Loucy (cell line): Measurements from ENCODE around the gene ZNF714.

Experiments
- H2AFZ ChIP-seq: fragments of 200-600 bp; sonication (generic); 2 replicates; pipeline ENCODE4 v1.6.0; 2016; ENCODE audit warnings: antibody characterized with exemption, mild to moderate bottlenecking, low read length, moderate library complexity
- H3F3A ChIP-seq: fragments of 200-600 bp; 2 replicates; pipeline ENCODE4 v1.6.0; 2016; ENCODE audit warnings: antibody characterized with exemption, low read depth, mild to moderate bottlenecking
- H3K27me3 ChIP-seq: fragments of 200-600 bp; sonication (generic); 2 replicates; pipeline ENCODE4 v1.6.1; 2014; ENCODE audit warnings: low read length, mild to moderate bottlenecking; ENCODE audit not compliant: insufficient read depth, poor library complexity, severe bottlenecking
- H3K36me3 ChIP-seq: fragments of 200-600 bp; sonication (generic); 2 replicates; pipeline ENCODE4 v1.6.1; 2016; ENCODE audit warnings: low read length; ENCODE audit not compliant: insufficient read depth
- H3K4me1 ChIP-seq: fragments of 200-600 bp; sonication (generic); 2 replicates; pipeline ENCODE4 v1.5.1; 2014; ENCODE audit warnings: low read length, mild to moderate bottlenecking; ENCODE audit not compliant: insufficient read depth, poor library complexity, severe bottlenecking
- H3K4me2 ChIP-seq: fragments of 200-600 bp; sonication (generic); 2 replicates; pipeline ENCODE4 v1.6.0; 2014; ENCODE audit warnings: antibody characterized with exemption, low read length, low read depth, mild to moderate bottlenecking; ENCODE audit not compliant: poor library complexity, severe bottlenecking
- H3K4me3 ChIP-seq: fragments of 200-600 bp; sonication (generic); 2 replicates; pipeline ENCODE4 v1.5.1; 2014; ENCODE audit warnings: low read length, mild to moderate bottlenecking, mixed read lengths; ENCODE audit not compliant: poor library complexity, severe bottlenecking
- H3K79me2 ChIP-seq: fragments of 200-600 bp; sonication (generic); 2 replicates; pipeline ENCODE4 v1.6.1; 2014; ENCODE audit warnings: low read length; ENCODE audit not compliant: insufficient read depth
- H3K9ac ChIP-seq: fragments of 200-600 bp; sonication (generic); 2 replicates; pipeline ENCODE4 v1.6.0; 2014; ENCODE audit warnings: mild to moderate bottlenecking, low read depth, low read length, moderate library complexity; ENCODE audit not compliant: poor library complexity, severe bottlenecking
- H3K9me2 ChIP-seq: fragments of 200-600 bp; sonication (generic); replicated peaks from 2 replicates; pipeline ENCODE4 v1.6.1; 2016; ENCODE audit warnings: low read depth, low read length, mixed read lengths
- H3K9me3 ChIP-seq: fragments of 200-600 bp; sonication (generic); 2 replicates; pipeline ENCODE4 v1.6.1; 2014; ENCODE audit warnings: mild to moderate bottlenecking, antibody characterized with exemption, low read length, low read depth; ENCODE audit not compliant: insufficient read depth
- H4K20me1 ChIP-seq: fragments of 200-600 bp; sonication (generic); 2 replicates; pipeline ENCODE4 v1.6.0; 2014; ENCODE audit warnings: antibody characterized with exemption, low read length, mild to moderate bottlenecking; ENCODE audit not compliant: insufficient read depth, poor library complexity, severe bottlenecking
- EZH2phosphoT487 ChIP-seq: fragments of 200-600 bp; IDR thresholded peaks from 2 replicates; pipeline ENCODE4 v1.6.1; 2018; ENCODE audit warnings: antibody characterized with exemption, mild to moderate bottlenecking, moderate library complexity, borderline replicate concordance
- TF ChIP-seq, protein P1 (sequence below): fragments of 200-600 bp; sonication (generic); conservative IDR thresholded peaks from 2 replicates; pipeline ENCODE4 v1.5.1; 2014; ENCODE audit warnings: mild to moderate bottlenecking, antibody characterized with exemption, low read length

ZNF714 gene

DNA sequence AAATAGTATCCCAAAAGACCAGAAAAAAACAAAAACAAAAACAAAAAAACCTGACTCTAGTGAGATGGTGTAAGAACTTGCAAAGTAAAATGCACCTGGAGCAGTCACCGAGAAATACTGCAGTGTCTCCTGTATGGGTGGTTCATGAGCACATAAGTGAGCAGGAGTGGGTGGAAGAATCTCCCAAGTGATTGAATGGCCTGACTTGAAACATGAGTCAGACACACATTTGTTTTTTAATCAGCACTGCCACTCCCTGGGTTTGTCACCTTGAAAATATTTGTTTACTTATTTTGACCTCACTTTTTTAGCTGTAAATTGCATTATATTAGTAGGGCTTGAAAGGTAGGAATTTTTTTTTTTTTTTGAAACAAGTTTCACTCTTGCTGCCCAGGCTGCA lies 61.9 kb downstream of the ZNF714 start:
- Histone ChIP-seq H4K20me1 (peaks cover 21% of the 10 kb centered on the region), H3K9me2 (no peaks in the 10 kb centered on the region), H3F3A (no peaks in the 10 kb centered on the region), H3K4me1 (peaks cover 20% of the 10 kb centered on the region), H3K27me3 (no peaks in the 10 kb centered on the region), H2AFZ (no peak overlapping the region), H3K9ac (peak overlapping the region; percentile 93), H3K9me3 (peaks cover 4% of the 10 kb centered on the region; the same call in 1 of the 2 replicates), H3K79me2 (peaks cover 35% of the 10 kb centered on the region), H3K4me2 (peak overlapping the region; percentile 90), H3K4me3 (peak overlapping the region; percentile 98), H3K36me3 (peaks cover 18% of the 10 kb centered on the region; the same call in 1 of the 2 replicates)
- TF ChIP-seq, protein P1, sequence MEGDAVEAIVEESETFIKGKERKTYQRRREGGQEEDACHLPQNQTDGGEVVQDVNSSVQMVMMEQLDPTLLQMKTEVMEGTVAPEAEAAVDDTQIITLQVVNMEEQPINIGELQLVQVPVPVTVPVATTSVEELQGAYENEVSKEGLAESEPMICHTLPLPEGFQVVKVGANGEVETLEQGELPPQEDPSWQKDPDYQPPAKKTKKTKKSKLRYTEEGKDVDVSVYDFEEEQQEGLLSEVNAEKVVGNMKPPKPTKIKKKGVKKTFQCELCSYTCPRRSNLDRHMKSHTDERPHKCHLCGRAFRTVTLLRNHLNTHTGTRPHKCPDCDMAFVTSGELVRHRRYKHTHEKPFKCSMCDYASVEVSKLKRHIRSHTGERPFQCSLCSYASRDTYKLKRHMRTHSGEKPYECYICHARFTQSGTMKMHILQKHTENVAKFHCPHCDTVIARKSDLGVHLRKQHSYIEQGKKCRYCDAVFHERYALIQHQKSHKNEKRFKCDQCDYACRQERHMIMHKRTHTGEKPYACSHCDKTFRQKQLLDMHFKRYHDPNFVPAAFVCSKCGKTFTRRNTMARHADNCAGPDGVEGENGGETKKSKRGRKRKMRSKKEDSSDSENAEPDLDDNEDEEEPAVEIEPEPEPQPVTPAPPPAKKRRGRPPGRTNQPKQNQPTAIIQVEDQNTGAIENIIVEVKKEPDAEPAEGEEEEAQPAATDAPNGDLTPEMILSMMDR: no peak
- TF ChIP-seq EZH2phosphoT487: no peak

DNA sequence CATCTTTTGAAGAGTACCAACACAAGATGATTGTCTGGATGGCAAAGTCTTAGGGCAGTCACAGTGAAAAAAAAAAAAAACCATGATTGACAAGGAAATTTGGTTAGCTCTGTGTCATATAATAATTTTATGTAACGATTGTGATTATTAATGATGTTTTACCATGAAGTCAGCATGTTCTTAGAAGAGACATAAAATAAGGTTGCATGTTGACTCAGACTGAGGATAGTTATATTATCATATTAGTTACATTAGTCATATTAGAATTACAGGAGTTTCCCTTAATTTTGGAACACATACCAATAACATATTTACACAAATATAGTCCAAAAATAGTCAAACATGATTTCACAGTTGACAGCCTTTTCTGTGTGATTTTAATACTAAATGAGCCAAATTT lies 65.5 kb downstream of the ZNF714 start:
- Histone ChIP-seq H3K79me2 (peaks cover 35% of the 10 kb centered on the region), H3K9ac (no peak overlapping the region), H3K9me3 (peaks cover 4% of the 10 kb centered on the region; the same call in 1 of the 2 replicates), H3K4me2 (no peak overlapping the region), H4K20me1 (peaks cover 17% of the 10 kb centered on the region), H3K4me1 (peaks cover 22% of the 10 kb centered on the region), H2AFZ (no peak overlapping the region), H3K9me2 (no peaks in the 10 kb centered on the region), H3F3A (no peaks in the 10 kb centered on the region), H3K36me3 (peaks cover 34% of the 10 kb centered on the region; the same call in 1 of the 2 replicates), H3K27me3 (no peaks in the 10 kb centered on the region), H3K4me3 (no peak overlapping the region)
- TF ChIP-seq, protein P1: no peak
- TF ChIP-seq EZH2phosphoT487: no peak

DNA sequence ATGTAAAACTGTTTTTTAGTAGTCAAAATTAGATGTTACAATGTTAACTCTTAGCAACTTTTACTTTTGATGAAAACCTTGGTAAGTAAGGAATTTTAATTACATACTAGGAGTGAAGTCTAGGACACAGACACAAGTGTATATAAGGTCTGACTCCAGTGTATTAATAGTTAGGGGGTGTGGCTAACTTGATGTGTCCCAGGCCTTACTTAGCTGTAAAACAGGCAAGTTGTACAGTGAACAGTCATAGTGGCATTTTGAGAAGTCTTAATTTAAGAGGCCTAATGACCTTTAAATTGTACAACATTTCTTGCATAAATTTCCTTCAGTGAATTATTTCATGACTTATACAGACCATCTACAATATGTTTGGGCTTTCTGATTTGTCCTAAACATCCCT lies 66.7 kb downstream of the ZNF714 start:
- Histone ChIP-seq H3K9ac (no peak overlapping the region), H3K36me3 (peaks cover 42% of the 10 kb centered on the region; the same call in 1 of the 2 replicates), H3K4me3 (no peak overlapping the region)

More for the DNA sequence above, 66.7 kb downstream of the ZNF714 start:
- peaks cover 4% of the 10 kb centered on the region; the same call in 1 of the 2 replicates for H3K9me3 ChIP-seq
- no peak overlapping the region for H3K4me2 ChIP-seq
- peaks cover 35% of the 10 kb centered on the region for H3K79me2 ChIP-seq
- no peaks in the 10 kb centered on the region for H3K9me2 ChIP-seq
- H3K4me1 ChIP-seq: peaks cover 11% of the 10 kb centered on the region
- TF ChIP-seq, protein P1: no peak
- no peak for TF ChIP-seq EZH2phosphoT487
- H2AFZ ChIP-seq: no peak overlapping the region
- H4K20me1 ChIP-seq: peaks cover 10% of the 10 kb centered on the region
- H3F3A ChIP-seq: no peaks in the 10 kb centered on the region
- H3K27me3 ChIP-seq: no peaks in the 10 kb centered on the region
